Nephron progenitor cell (in vitro differentiated cells): ENCODE results near the gene PACS2.

Source experiments
- DNase-seq: peaks from one replicate; pipeline ENCODE4 v3.0.0; 2021
- H3K27ac Mint-ChIP-seq: 2 replicates; pipeline ENCODE4 v1.8.0; 2021; ENCODE audit warnings: mild to moderate bottlenecking, moderate library complexity, mixed read lengths
- H3K27me3 Mint-ChIP-seq: 2 replicates; pipeline ENCODE4 v1.8.0; 2021; ENCODE audit warnings: mild to moderate bottlenecking, low read depth, mixed read lengths; ENCODE audit not compliant: poor library complexity
- H3K36me3 Mint-ChIP-seq: 2 replicates; pipeline ENCODE4 v1.8.0; 2021; ENCODE audit warnings: low read depth, mixed read lengths
- H3K4me1 Mint-ChIP-seq: 2 replicates; pipeline ENCODE4 v1.8.0; 2021; ENCODE audit warnings: mixed read lengths
- H3K4me3 Mint-ChIP-seq: 2 replicates; pipeline ENCODE4 v1.8.0; 2021; ENCODE audit warnings: mild to moderate bottlenecking, moderate library complexity, mixed read lengths
- H3K9me3 Mint-ChIP-seq: 2 replicates; pipeline ENCODE4 v1.8.0; 2021; ENCODE audit warnings: mild to moderate bottlenecking, moderate library complexity, mixed read lengths
- TF ChIP-seq, protein P1 (sequence below): fragments of 200-600 bp; sonication (generic); IDR thresholded peaks from 2 replicates; pipeline ENCODE4 v1.5.0; 2021; ENCODE audit warnings: antibody characterized with exemption

The PACS2 gene

DNA sequence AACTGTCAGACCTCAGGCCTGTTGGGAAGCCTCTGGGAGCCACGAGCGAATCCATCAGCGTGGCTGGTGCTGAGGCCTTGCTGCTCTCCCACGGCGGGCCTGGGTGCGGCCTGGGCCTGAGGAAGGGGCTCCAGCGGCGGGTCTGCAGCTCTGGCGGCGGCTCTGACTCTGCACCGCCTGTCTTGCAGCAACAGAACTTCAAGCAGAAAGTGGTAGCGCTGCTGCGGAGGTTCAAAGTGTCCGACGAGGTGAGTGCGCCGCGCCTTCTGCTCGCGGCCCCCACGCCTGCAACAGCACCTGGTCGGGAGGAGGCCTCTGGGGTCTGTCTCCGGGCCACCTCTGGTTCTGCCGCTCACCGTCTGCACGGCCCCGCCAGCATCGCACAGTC is 55.1 kb downstream of the PACS2 start:
- peaks cover 4% of the 10 kb centered on the region for H3K27me3 Mint-ChIP-seq
- peaks cover 14% of the 10 kb centered on the region for H3K9me3 Mint-ChIP-seq
- DNase-seq, result no peak
- no peaks in the 10 kb centered on the region for H3K4me1 Mint-ChIP-seq
- peaks cover 30% of the 10 kb centered on the region for H3K36me3 Mint-ChIP-seq
- no peak overlapping the region for H3K4me3 Mint-ChIP-seq
- H3K27ac Mint-ChIP-seq, result no peak overlapping the region
- TF ChIP-seq, protein P1, sequence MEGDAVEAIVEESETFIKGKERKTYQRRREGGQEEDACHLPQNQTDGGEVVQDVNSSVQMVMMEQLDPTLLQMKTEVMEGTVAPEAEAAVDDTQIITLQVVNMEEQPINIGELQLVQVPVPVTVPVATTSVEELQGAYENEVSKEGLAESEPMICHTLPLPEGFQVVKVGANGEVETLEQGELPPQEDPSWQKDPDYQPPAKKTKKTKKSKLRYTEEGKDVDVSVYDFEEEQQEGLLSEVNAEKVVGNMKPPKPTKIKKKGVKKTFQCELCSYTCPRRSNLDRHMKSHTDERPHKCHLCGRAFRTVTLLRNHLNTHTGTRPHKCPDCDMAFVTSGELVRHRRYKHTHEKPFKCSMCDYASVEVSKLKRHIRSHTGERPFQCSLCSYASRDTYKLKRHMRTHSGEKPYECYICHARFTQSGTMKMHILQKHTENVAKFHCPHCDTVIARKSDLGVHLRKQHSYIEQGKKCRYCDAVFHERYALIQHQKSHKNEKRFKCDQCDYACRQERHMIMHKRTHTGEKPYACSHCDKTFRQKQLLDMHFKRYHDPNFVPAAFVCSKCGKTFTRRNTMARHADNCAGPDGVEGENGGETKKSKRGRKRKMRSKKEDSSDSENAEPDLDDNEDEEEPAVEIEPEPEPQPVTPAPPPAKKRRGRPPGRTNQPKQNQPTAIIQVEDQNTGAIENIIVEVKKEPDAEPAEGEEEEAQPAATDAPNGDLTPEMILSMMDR, result no peak

DNA sequence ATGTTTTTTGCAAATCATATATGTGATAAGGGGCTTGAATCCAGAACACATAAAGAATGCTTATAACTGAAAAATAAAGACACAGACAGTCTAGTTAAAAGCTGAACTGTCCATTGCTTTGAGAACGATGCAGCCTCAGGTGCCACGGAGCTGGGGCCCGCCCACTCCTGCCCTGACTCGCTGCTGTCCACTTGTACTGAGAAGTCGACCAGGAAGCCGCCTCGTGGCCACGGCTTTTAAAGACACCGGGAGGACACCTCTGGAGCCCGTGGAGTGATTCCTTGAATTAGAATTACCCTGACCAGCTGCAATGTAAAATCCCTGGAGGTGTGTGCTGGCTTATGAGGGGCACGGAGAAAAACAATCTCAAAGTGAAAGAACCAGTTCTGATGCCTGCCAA is 59.8 kb downstream of the PACS2 start:
- TF ChIP-seq, protein P1, result no peak
- Mint-ChIP-seq H3K27me3 (peaks cover 9% of the 10 kb centered on the region), H3K9me3 (peaks cover 14% of the 10 kb centered on the region), H3K4me3 (no peak overlapping the region), H3K36me3 (peaks cover 31% of the 10 kb centered on the region), H3K4me1 (no peaks in the 10 kb centered on the region), H3K27ac (no peak overlapping the region)
- no peak for DNase-seq

DNA sequence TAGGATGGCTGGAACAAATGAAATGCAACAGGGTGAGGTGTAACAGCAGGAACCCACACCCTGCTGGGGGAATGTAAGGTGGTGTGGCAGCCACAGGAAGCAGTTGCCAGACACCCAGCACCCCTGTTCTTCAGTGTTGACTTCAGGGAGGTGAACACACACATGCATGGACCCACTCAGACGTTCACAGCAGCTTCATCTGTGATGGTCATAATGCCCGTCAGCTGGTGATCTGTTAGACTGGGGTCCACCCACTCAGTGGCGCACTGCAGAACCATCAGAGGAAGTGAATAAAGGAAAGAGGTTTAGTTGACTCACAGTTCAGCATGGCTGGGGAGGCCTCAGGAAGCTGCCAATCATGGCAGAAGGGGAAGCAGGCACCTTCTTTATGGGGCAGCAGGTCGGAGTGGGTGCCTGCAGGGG is 61.1 kb downstream of the PACS2 start:
- H3K27ac Mint-ChIP-seq, result no peak overlapping the region
- no peak overlapping the region for H3K4me3 Mint-ChIP-seq
- peaks cover 9% of the 10 kb centered on the region for H3K27me3 Mint-ChIP-seq
- peaks cover 14% of the 10 kb centered on the region for H3K9me3 Mint-ChIP-seq
- H3K36me3 Mint-ChIP-seq, result peaks cover 31% of the 10 kb centered on the region
- TF ChIP-seq, protein P1, result no peak
- H3K4me1 Mint-ChIP-seq, result no peaks in the 10 kb centered on the region
- no peak for DNase-seq

DNA sequence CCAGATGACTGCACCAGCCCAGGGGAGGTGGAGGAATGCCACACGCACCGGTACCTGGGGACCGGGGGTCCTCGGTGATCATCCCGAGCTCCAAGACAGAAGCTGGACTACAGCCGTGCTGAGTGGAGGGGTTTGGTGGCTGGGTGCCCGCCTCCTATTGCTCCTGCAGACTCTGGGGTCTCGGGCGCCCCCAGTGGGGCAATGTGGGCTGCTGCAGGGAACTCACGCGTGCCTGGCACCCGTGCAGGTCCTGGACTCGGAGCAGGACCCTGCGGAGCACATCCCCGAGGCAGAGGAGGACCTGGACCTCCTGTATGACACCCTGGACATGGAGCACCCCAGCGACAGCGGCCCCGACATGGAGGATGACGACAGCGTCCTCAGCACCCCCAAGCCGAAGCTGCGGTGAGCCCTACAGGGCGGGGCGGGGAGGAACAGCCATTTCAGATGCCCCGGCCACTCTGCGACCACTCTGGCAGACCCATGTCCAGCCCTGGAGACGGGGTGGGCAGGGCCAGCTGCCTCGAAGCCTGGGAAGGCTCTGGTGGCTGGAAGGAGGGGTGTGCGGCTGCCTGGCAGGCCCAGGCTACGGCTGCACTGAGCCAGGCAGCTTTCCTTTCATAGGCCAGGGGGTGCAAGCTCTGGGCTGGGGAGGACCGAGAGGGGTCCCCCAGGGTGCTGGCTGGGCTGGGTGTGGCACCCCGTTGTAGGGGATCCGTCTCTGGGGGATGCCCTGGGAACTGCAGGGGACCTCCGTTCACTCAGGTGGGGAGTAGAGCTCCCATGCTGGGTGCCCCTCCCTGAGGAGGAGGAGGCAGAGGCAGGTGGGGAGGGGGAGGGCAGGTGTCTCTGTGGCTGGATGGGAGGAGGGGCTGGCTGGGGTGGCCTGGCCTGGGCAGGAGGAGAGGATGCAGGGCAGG is 62.2 kb downstream of the PACS2 start:
- H3K27ac Mint-ChIP-seq, result no peak overlapping the region

DNA sequence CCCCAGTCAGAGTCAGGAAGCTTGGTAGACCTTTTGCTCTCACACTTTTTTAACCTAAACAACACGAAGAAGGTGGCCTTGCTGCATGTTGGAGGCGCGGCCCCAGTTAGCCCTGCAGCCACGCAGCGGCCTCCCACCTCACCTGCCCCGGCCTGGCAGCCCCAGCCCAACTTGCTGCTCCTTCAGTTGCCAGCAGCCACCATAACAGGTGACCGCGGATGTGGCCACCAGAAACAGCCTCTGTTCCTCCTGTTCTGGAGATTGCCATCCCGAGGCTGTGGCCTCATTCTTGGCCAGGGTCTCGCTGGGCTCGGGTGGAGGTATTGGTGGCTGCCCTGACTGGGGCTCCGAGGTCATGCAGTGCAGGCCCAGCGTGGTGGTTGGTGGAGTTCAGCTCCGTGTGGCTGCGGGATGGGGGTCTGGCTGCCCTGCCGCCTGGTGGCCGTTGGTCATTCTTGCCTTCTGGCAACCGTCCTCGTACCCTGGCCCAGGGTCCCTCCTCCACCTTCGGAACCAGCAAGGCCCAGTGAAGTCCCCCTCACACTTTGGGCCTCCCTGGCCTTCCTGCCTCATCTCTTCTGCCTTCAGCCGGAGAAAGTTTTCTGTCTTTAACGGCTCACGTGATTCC is 63.1 kb downstream of the PACS2 start:
- peaks cover 18% of the 10 kb centered on the region for H3K36me3 Mint-ChIP-seq
- peaks cover 14% of the 10 kb centered on the region for H3K9me3 Mint-ChIP-seq
- no peak overlapping the region for H3K4me3 Mint-ChIP-seq
- peaks cover 9% of the 10 kb centered on the region for H3K27me3 Mint-ChIP-seq
- H3K27ac Mint-ChIP-seq, result no peak overlapping the region
- TF ChIP-seq, protein P1, result no peak
- DNase-seq, result no peak
- H3K4me1 Mint-ChIP-seq, result no peaks in the 10 kb centered on the region

More for the DNA sequence above, 62.2 kb downstream of the PACS2 start:
- Mint-ChIP-seq H3K27me3 (peaks cover 9% of the 10 kb centered on the region), H3K9me3 (peaks cover 14% of the 10 kb centered on the region), H3K36me3 (peaks cover 19% of the 10 kb centered on the region), H3K4me1 (no peaks in the 10 kb centered on the region), H3K4me3 (no peak overlapping the region)
- no peak for DNase-seq
- TF ChIP-seq, protein P1, result no peak
